ENCODE data around the gene ARFGEF2. TPM values are rescaled to one million over a fixed set of nuclear protein-coding genes. Genes with fewer than 3 reads are reported as not detected.
"Not testable (repeated sequence)": the region's sequence is repeated elsewhere in the genome, so short reads cannot be mapped to it uniquely, and the experiment has no call there.

Gene ARFGEF2
- total and polyA plus RNA-seq, 11 donors: 7.5 to 52.7 (median 40.2) TPM

DNA sequence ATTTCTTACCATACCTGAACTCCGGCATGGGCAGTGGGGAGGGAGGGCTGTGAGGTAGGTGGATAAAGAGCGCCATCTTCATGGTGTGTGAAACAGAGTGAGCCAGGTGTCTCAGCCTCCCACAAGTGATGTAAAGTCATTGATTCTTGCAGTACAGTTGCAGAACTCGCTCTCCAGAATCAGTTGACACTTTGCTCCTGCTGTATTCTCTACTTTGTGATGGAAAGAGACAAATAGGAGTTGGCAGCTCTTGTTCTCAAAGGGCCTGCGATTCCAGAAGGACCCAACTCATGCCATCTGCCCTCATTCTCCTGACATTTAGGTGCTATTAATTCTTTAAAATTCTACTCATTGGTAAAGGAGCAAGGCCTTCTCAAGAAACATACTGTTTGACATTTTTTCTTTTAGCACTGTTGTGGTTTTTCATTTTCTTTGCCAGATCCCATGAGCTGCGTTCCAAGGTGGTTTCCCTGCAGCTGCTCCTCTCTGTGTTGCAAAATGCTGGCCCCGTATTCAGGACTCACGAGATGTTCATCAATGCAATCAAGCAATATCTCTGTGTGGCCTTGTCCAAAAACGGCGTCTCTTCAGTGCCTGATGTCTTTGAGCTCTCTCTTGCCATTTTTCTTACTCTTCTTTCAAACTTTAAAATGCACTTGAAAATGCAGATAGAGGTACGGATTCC is 49.3 kb downstream of the ARFGEF2 start:
- H3K4me3 ChIP-seq: no peak overlapping the region
- H3K4me1 ChIP-seq: peaks cover 0 to 12% (median 1%) of the 10 kb centered on the region in 12 donors
- intact Hi-C loops (cut with DNase I): no loop called here
- no peak for DNase-seq
- ATAC-seq: no peak
- H3K27ac ChIP-seq: no peak overlapping the region
- H3K36me3 ChIP-seq: peaks cover 0 to 100% (median 98%) of the 10 kb centered on the region in 9 donors
- no peaks in the 10 kb centered on the region for H3K27me3 ChIP-seq
- no peaks in the 10 kb centered on the region for H3K9me3 ChIP-seq
- TF ChIP-seq POLR2A (IDR thresholded peaks at IDR 0.05): no peak
- TF ChIP-seq, protein P1, sequence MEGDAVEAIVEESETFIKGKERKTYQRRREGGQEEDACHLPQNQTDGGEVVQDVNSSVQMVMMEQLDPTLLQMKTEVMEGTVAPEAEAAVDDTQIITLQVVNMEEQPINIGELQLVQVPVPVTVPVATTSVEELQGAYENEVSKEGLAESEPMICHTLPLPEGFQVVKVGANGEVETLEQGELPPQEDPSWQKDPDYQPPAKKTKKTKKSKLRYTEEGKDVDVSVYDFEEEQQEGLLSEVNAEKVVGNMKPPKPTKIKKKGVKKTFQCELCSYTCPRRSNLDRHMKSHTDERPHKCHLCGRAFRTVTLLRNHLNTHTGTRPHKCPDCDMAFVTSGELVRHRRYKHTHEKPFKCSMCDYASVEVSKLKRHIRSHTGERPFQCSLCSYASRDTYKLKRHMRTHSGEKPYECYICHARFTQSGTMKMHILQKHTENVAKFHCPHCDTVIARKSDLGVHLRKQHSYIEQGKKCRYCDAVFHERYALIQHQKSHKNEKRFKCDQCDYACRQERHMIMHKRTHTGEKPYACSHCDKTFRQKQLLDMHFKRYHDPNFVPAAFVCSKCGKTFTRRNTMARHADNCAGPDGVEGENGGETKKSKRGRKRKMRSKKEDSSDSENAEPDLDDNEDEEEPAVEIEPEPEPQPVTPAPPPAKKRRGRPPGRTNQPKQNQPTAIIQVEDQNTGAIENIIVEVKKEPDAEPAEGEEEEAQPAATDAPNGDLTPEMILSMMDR (IDR thresholded peaks at IDR 0.05): no peak
- 93 to 96% (median 96%) methylated on average over 10 of the region's 10 CpGs for WGBS, 4 donors

DNA sequence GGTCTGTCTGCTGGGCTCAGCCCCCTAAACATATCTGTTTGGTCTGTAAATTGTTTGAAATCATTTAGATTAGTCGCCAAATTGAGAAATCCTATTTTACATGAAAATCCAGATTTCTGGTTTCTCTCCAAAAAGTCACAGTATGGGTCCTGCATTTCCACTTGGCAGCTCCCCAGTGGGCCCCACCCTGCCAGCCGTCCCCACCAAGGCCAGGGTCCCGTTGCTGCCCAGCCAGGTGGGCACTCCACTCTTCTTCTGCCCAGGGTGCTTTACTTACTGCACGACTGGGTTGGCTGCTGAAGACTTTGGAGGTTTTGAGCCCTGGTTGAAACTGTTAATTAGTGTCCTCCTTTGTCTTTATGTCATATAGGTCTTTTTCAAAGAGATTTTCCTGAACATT is 50.4 kb downstream of the ARFGEF2 start:
- TF ChIP-seq, protein P1 (IDR thresholded peaks at IDR 0.05): no peak
- no peak for TF ChIP-seq POLR2A (IDR thresholded peaks at IDR 0.05)
- peaks cover 0 to 100% (median 96%) of the 10 kb centered on the region in 9 donors for H3K36me3 ChIP-seq

GRCh38 chr20:48972816-48973215 is 51.3 kb downstream of the ARFGEF2 start:
- H3K4me1 ChIP-seq: peaks cover 0 to 14% (median 3%) of the 10 kb centered on the region in 12 donors
- peaks cover 0 to 100% (median 95%) of the 10 kb centered on the region in 9 donors for H3K36me3 ChIP-seq
- intact Hi-C loops (cut with DNase I): no loop called here
- ATAC-seq: peak in 1 of 4 donors; percentile 26
- no peak for DNase-seq
- H3K4me3 ChIP-seq: no peak overlapping the region
- no peaks in the 10 kb centered on the region for H3K27me3 ChIP-seq
- peak overlapping the region in 2 of 12 donors; percentile 16 to 25 for H3K27ac ChIP-seq
- WGBS, 4 donors: 58 to 71% (median 66%) methylated on average over 3 of the region's 3 CpGs
- no peaks in the 10 kb centered on the region for H3K9me3 ChIP-seq
- TF ChIP-seq, protein P1 (IDR thresholded peaks at IDR 0.05): no peak

More for the DNA sequence above, 50.4 kb downstream of the ARFGEF2 start:
- no peak for DNase-seq
- no peaks in the 10 kb centered on the region for H3K27me3 ChIP-seq
- 48 to 78% (median 65%) methylated on average over 4 of the region's 4 CpGs for WGBS, 4 donors
- intact Hi-C loops (cut with DNase I): no loop called here
- H3K27ac ChIP-seq: peak overlapping the region in 1 of 12 donors; percentile 16
- no peak overlapping the region for H3K4me3 ChIP-seq
- peaks cover 0 to 14% (median 3%) of the 10 kb centered on the region in 12 donors for H3K4me1 ChIP-seq
- no peaks in the 10 kb centered on the region for H3K9me3 ChIP-seq
- ATAC-seq: no peak

DNA sequence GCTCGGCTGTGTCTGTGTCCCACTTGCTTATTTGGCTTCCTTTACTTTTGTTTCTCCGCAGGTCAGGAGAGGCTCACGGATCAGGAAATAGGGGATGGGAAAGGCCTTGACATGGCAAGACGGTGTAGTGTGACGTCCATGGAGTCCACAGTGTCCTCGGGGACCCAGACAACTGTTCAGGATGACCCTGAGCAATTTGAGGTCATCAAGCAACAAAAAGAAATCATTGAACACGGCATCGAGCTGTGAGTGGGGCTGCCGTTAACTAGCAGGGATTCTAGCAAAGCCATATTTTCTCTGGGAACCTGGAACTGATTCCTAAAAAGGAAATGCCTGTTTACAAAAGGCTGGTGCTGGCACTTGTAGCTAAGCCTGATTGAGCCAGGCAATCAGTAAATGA is 54.4 kb downstream of the ARFGEF2 start:
- TF ChIP-seq POLR2A (IDR thresholded peaks at IDR 0.05): no peak
- TF ChIP-seq, protein P1 (IDR thresholded peaks at IDR 0.05): no peak
- H3K27ac ChIP-seq: no peak overlapping the region
- no peaks in the 10 kb centered on the region for H3K9me3 ChIP-seq
- peaks cover 0 to 95% (median 70%) of the 10 kb centered on the region in 9 donors for H3K36me3 ChIP-seq
- peaks cover 0 to 14% (median 3%) of the 10 kb centered on the region in 12 donors for H3K4me1 ChIP-seq
- no peak overlapping the region for H3K4me3 ChIP-seq
- WGBS, 4 donors: 61 to 70% (median 69%) methylated on average over 9 of the region's 9 CpGs
- H3K27me3 ChIP-seq: no peaks in the 10 kb centered on the region
- intact Hi-C loops (cut with DNase I): no loop called here
- DNase-seq: no peak
- peak in 1 of 4 donors; percentile 69 for ATAC-seq

DNA sequence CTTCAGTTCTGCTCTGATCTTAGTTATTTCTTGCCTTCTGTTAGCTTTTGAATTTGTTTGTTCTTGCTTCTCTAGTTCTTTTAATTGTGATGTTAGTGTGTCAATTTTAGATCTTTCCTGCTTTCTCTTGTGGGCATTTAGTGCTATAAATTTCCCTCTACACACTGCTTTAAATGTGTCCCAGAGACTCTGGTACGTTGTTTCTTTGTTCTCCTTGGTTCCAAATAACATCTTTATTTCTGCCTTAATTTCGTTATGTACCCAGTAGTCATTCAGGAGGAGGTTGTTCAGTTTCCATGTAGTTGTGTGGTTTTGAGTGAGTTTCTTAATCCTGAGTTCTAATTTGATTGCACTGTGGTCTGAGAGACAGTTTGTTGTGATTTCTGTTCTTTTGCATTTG is 58.5 kb downstream of the ARFGEF2 start:
- WGBS, 4 donors: 92 to 98% (median 96%) methylated on average over 2 of the region's 2 CpGs
- H3K27me3 ChIP-seq; H3K4me3 ChIP-seq; intact Hi-C loops (cut with DNase I); H3K27ac ChIP-seq; DNase-seq; H3K9me3 ChIP-seq; ATAC-seq: not testable (repeated sequence)
- Histone ChIP-seq H3K36me3 (peaks cover 0 to 92% (median 66%) of the 10 kb centered on the region in 9 donors), H3K4me1 (peaks cover 4 to 30% (median 10%) of the 10 kb centered on the region in 12 donors)
